NK-92 treated with Interleukin-12 subunit alpha and Interleukin-12 subunit beta, amount 100 ng/mL, for 24 hours (cell line): ENCODE results near the gene SIK1.
"Not testable (repeated sequence)": the region's sequence is repeated elsewhere in the genome, so short reads cannot be mapped to it uniquely, and the experiment has no call there.

Experiments
- DNase-seq: peaks from one replicate; lab custom pipeline; 2025; lab: John Stamatoyannopoulos, UW

The SIK1 gene

GRCh38 chr21:43439316-43440075 lies 12.6 kb upstream of the SIK1 start:
- DNase-seq = not testable (repeated sequence)

GRCh38 chr21:43436272-43436671 lies 9.3 kb upstream of the SIK1 start:
- DNase-seq = not testable (repeated sequence)

- not testable (repeated sequence) for DNase-seq
Measured at GRCh38 chr21:43433340-43434136, 6.6 kb upstream of the SIK1 start.

- DNase-seq = not testable (repeated sequence)
Measured at GRCh38 chr21:43430830-43431416, 4.0 kb upstream of the SIK1 start.

GRCh38 chr21:43428964-43429363 lies 2.0 kb upstream of the SIK1 start:
- DNase-seq = not testable (repeated sequence)

GRCh38 chr21:43427242-43427559 lies 270 bp upstream of the SIK1 start:
- DNase-seq = not testable (repeated sequence)

GRCh38 chr21:43426004-43426403 lies 927 bp downstream of the SIK1 start:
- not testable (repeated sequence) for DNase-seq

GRCh38 chr21:43419475-43419874 lies 7.5 kb downstream of the SIK1 start:
- DNase-seq = not testable (repeated sequence)

- DNase-seq = not testable (repeated sequence)
Measured at GRCh38 chr21:43414576-43414975, 12.4 kb downstream of the SIK1 start.

GRCh38 chr21:43412020-43412788 lies 14.7 kb downstream of the SIK1 start:
- not testable (repeated sequence) for DNase-seq

- not testable (repeated sequence) for DNase-seq
Measured at GRCh38 chr21:43410456-43411068, 16.4 kb downstream of the SIK1 start.

- DNase-seq = not testable (repeated sequence)
Measured at GRCh38 chr21:43407139-43407538, 19.8 kb downstream of the SIK1 start.

GRCh38 chr21:43404450-43404849 lies 22.5 kb downstream of the SIK1 start:
- DNase-seq = not testable (repeated sequence)

GRCh38 chr21:43403651-43404430 lies 23.1 kb downstream of the SIK1 start:
- not testable (repeated sequence) for DNase-seq

GRCh38 chr21:43401125-43401524 lies 25.8 kb downstream of the SIK1 start:
- DNase-seq = not testable (repeated sequence)

- DNase-seq = not testable (repeated sequence)
Measured at GRCh38 chr21:43399595-43400015, 27.3 kb downstream of the SIK1 start.

GRCh38 chr21:43399136-43399535 lies 27.8 kb downstream of the SIK1 start:
- not testable (repeated sequence) for DNase-seq

- DNase-seq = not testable (repeated sequence)
Measured at GRCh38 chr21:43398533-43398932, 28.4 kb downstream of the SIK1 start.

- DNase-seq = not testable (repeated sequence)
Measured at GRCh38 chr21:43398000-43398399, 28.9 kb downstream of the SIK1 start.

- not testable (repeated sequence) for DNase-seq
Measured at GRCh38 chr21:43397439-43397808, 29.5 kb downstream of the SIK1 start.
